Measurements from ENCODE around the gene NLGN3.

Gene NLGN3

DNA sequence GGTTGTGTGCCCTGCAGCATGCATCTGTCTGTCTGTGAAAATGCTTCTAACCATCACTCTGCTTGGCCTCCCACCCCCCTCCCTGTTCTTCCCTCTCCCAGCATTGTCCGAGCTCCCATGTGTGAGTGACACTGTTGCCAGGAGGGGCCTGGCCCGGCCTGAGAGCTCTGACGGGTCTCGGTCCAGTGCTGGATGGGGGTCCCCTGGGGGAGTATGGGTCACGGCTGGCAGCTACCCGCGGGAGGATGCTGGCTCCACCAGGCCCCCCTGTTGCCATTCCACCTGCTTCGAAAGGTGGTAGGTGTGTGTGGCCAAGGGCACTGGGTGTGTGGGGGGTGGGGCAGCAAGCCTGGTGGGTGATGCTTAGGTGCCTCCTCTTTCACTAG is 3.6 kb downstream of the NLGN3 start:
- ATAC-seq (ENCODE audit: insufficient read depth, low read depth) (no peak), DNase-seq (no peak)
- H3K4me1 ChIP-seq (ENCODE audit: insufficient read depth, low read length) = no peaks in the 10 kb centered on the region
- TF ChIP-seq CTCF (IDR thresholded peaks at IDR 0.05; ENCODE audit: borderline replicate concordance, extremely low read depth, low read length, poor library complexity, severe bottlenecking) (no peak), EZH2 (IDR thresholded peaks at IDR 0.05; ENCODE audit: borderline replicate concordance, low read depth, low read length, severe bottlenecking) (no peak)
- no peak overlapping the region for H3K9ac ChIP-seq (ENCODE audit: low read depth, low read length)
- H3K27me3 ChIP-seq (ENCODE audit: insufficient read depth, low read length, poor library complexity) = no peaks in the 10 kb centered on the region
- no peaks in the 10 kb centered on the region for H3K79me2 ChIP-seq (ENCODE audit: insufficient read depth, low read length)
- H3K27ac ChIP-seq (ENCODE audit: low read length) = no peak overlapping the region
- no peaks in the 10 kb centered on the region for H4K20me1 ChIP-seq (ENCODE audit: insufficient read depth, low read length)
- no peak overlapping the region for H3K4me3 ChIP-seq (ENCODE audit: low read depth in 1 of 2, low read length in 2 of 2)
- no peak overlapping the region for H2AFZ ChIP-seq (ENCODE audit: low read depth, low read length)
- H3K36me3 ChIP-seq (ENCODE audit: insufficient read depth, low read length) = no peaks in the 10 kb centered on the region
- H3K9me3 ChIP-seq (ENCODE audit: insufficient read depth, low read length, severe bottlenecking) = no peaks in the 10 kb centered on the region
- no peak overlapping the region for H3K4me2 ChIP-seq (ENCODE audit: insufficient read depth, low read length)

DNA sequence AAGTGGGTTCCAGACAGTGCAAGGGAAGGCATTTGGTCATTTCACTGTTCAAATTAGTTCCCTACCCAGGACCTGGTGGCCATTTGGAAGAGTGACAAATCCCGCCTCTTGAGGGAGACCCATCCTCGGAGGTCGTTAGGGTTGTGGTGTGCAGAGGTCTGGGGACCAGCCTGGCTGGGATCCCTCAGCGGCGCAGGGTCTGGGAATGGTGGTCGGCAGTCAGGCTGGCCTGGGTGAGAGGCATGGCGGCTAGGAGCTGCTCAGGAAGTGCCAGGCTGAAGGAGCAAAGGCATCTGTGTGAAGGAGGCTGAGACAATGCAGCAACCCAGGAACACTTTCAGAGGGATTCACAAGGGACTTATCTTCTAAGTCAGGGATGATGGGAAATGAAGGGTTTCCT is 6.7 kb downstream of the NLGN3 start:
- H3K9ac ChIP-seq (ENCODE audit: low read depth, low read length) = no peak overlapping the region
- no peak overlapping the region for H3K4me3 ChIP-seq (ENCODE audit: low read depth in 1 of 2, low read length in 2 of 2)
- no peak overlapping the region for H3K27ac ChIP-seq (ENCODE audit: low read length)
- H3K9me3 ChIP-seq (ENCODE audit: insufficient read depth, low read length, severe bottlenecking) = no peaks in the 10 kb centered on the region
- TF ChIP-seq CTCF (IDR thresholded peaks at IDR 0.05; ENCODE audit: borderline replicate concordance, extremely low read depth, low read length, poor library complexity, severe bottlenecking) = no peak
- TF ChIP-seq EZH2 (IDR thresholded peaks at IDR 0.05; ENCODE audit: borderline replicate concordance, low read depth, low read length, severe bottlenecking) = no peak
- DNase-seq (no peak), ATAC-seq (ENCODE audit: insufficient read depth, low read depth) (no peak)
- no peak overlapping the region for H3K4me2 ChIP-seq (ENCODE audit: insufficient read depth, low read length)
- H3K36me3 ChIP-seq (ENCODE audit: insufficient read depth, low read length) = no peaks in the 10 kb centered on the region
- H3K27me3 ChIP-seq (ENCODE audit: insufficient read depth, low read length, poor library complexity) = no peaks in the 10 kb centered on the region
- H2AFZ ChIP-seq (ENCODE audit: low read depth, low read length) = no peak overlapping the region
- no peaks in the 10 kb centered on the region for H4K20me1 ChIP-seq (ENCODE audit: insufficient read depth, low read length)
- H3K4me1 ChIP-seq (ENCODE audit: insufficient read depth, low read length) = no peaks in the 10 kb centered on the region
- no peaks in the 10 kb centered on the region for H3K79me2 ChIP-seq (ENCODE audit: insufficient read depth, low read length)

DNA sequence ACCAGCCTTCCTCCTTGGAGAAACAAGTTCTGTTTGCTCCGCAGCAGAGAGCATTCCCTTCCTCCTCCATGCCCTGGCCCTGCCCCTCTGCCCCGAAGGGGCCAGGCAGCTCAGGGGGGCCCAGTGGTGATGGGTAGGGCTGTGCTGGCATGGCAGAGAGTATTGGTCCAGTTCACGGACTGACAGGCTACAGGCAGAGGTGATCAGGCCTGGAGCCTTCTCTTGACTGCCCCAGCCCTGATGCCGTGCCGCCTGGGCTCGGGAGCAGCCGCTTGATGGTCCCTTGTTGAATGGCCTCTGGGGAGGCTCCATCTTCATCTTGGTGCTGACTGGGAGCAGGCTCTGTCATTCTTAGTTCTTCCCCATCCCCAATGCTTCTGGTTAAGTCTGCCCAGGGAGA is 9.6 kb downstream of the NLGN3 start:
- DNase-seq = no peak
- no peak for ATAC-seq (ENCODE audit: insufficient read depth, low read depth)
- no peaks in the 10 kb centered on the region for H3K36me3 ChIP-seq (ENCODE audit: insufficient read depth, low read length)
- H3K27me3 ChIP-seq (ENCODE audit: insufficient read depth, low read length, poor library complexity) = no peaks in the 10 kb centered on the region
- no peak overlapping the region for H3K27ac ChIP-seq (ENCODE audit: low read length)
- H3K9me3 ChIP-seq (ENCODE audit: insufficient read depth, low read length, severe bottlenecking) = no peaks in the 10 kb centered on the region
- no peaks in the 10 kb centered on the region for H3K4me1 ChIP-seq (ENCODE audit: insufficient read depth, low read length)
- H2AFZ ChIP-seq (ENCODE audit: low read depth, low read length) = no peak overlapping the region
- H4K20me1 ChIP-seq (ENCODE audit: insufficient read depth, low read length) = no peaks in the 10 kb centered on the region
- TF ChIP-seq EZH2 (IDR thresholded peaks at IDR 0.05; ENCODE audit: borderline replicate concordance, low read depth, low read length, severe bottlenecking) (no peak), CTCF (IDR thresholded peaks at IDR 0.05; ENCODE audit: borderline replicate concordance, extremely low read depth, low read length, poor library complexity, severe bottlenecking) (no peak)
- no peaks in the 10 kb centered on the region for H3K79me2 ChIP-seq (ENCODE audit: insufficient read depth, low read length)
- H3K9ac ChIP-seq (ENCODE audit: low read depth, low read length) = no peak overlapping the region
- no peak overlapping the region for H3K4me2 ChIP-seq (ENCODE audit: insufficient read depth, low read length)
- no peak overlapping the region for H3K4me3 ChIP-seq (ENCODE audit: low read depth in 1 of 2, low read length in 2 of 2)

DNA sequence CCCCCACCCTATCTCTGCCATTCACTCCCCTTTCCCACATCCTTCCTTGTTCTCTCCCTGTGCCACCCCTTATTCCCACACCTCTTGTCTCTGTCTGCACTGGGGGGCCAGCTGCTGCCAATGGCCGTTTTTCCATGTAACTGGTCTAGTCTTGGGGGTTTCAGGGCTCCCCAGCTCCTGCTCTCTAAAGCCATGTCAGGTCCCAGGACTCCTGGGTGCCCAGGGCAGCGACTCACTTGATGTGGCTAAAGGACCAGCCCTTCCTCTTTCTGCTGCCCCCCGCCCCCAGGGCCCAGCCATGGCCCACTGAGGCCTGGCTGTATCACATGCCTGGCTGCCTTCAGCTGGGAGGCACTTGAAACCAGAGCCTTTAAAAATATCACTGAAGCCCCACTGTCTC is 10.0 kb downstream of the NLGN3 start:
- no peaks in the 10 kb centered on the region for H3K4me1 ChIP-seq (ENCODE audit: insufficient read depth, low read length)
- H3K27ac ChIP-seq (ENCODE audit: low read length) = no peak overlapping the region
- H3K36me3 ChIP-seq (ENCODE audit: insufficient read depth, low read length) = no peaks in the 10 kb centered on the region
- no peak overlapping the region for H3K9ac ChIP-seq (ENCODE audit: low read depth, low read length)
- H3K4me3 ChIP-seq (ENCODE audit: low read depth in 1 of 2, low read length in 2 of 2) = no peak overlapping the region
- no peaks in the 10 kb centered on the region for H3K9me3 ChIP-seq (ENCODE audit: insufficient read depth, low read length, severe bottlenecking)
- no peaks in the 10 kb centered on the region for H4K20me1 ChIP-seq (ENCODE audit: insufficient read depth, low read length)
- H3K4me2 ChIP-seq (ENCODE audit: insufficient read depth, low read length) = no peak overlapping the region
- ATAC-seq (ENCODE audit: insufficient read depth, low read depth) = no peak
- DNase-seq = no peak
- H3K27me3 ChIP-seq (ENCODE audit: insufficient read depth, low read length, poor library complexity) = no peaks in the 10 kb centered on the region
- TF ChIP-seq EZH2 (IDR thresholded peaks at IDR 0.05; ENCODE audit: borderline replicate concordance, low read depth, low read length, severe bottlenecking) (no peak), CTCF (IDR thresholded peaks at IDR 0.05; ENCODE audit: borderline replicate concordance, extremely low read depth, low read length, poor library complexity, severe bottlenecking) (no peak)
- no peaks in the 10 kb centered on the region for H3K79me2 ChIP-seq (ENCODE audit: insufficient read depth, low read length)
- no peak overlapping the region for H2AFZ ChIP-seq (ENCODE audit: low read depth, low read length)
